Sigmoid colon (tissue), 4 donors: ENCODE results near the gene DNAJB14.

Source experiments
- EP300 ChIP-seq, 4 donors: sonication (generic); formaldehyde crosslinking; IDR thresholded peaks; one replicate each; pipeline ENCODE4 v1.6.1; 2017; ENCODE audit warnings: antibody characterized with exemption in 4 of 4
- POLR2A ChIP-seq, 2 donors: fragments of 450-650 bp; IDR thresholded peaks; one replicate each; pipeline ENCODE4 v1.6.1; 2016; ENCODE audit warnings: antibody characterized with exemption in 2 of 2, mild to moderate bottlenecking in 2 of 2, moderate library complexity in 2 of 2
- POLR2AphosphoS5 ChIP-seq, 4 donors: sonication (generic); formaldehyde crosslinking; IDR thresholded peaks; one replicate each; pipeline ENCODE4 v1.6.1; 2017; ENCODE audit warnings: antibody characterized with exemption in 4 of 4
- TF ChIP-seq, protein P1 (sequence below), 4 experiments: fragments of 450-650 bp in 3 of 4; fragments of 200-600 bp in 1 of 4; IDR thresholded peaks; one replicate each; pipeline ENCODE4 v1.5.1; 2016 to 2019; ENCODE audit warnings: antibody characterized with exemption in 4 of 4, mild to moderate bottlenecking in 3 of 4, moderate library complexity in 2 of 4

- TF ChIP-seq, protein P1, sequence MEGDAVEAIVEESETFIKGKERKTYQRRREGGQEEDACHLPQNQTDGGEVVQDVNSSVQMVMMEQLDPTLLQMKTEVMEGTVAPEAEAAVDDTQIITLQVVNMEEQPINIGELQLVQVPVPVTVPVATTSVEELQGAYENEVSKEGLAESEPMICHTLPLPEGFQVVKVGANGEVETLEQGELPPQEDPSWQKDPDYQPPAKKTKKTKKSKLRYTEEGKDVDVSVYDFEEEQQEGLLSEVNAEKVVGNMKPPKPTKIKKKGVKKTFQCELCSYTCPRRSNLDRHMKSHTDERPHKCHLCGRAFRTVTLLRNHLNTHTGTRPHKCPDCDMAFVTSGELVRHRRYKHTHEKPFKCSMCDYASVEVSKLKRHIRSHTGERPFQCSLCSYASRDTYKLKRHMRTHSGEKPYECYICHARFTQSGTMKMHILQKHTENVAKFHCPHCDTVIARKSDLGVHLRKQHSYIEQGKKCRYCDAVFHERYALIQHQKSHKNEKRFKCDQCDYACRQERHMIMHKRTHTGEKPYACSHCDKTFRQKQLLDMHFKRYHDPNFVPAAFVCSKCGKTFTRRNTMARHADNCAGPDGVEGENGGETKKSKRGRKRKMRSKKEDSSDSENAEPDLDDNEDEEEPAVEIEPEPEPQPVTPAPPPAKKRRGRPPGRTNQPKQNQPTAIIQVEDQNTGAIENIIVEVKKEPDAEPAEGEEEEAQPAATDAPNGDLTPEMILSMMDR (IDR thresholded peaks at IDR 0.05) = no peak
- TF ChIP-seq POLR2A (IDR thresholded peaks at IDR 0.05) = no peak
- TF ChIP-seq EP300 (IDR thresholded peaks at IDR 0.05) = no peak
- no peak for TF ChIP-seq POLR2AphosphoS5 (IDR thresholded peaks at IDR 0.05)
These were observed 21.9 kb upstream of the DNAJB14 start for GRCh38 chr4:99968330-99968729.
